Natural killer cell (primary cell): ENCODE data around the gene PHACTR3. TPM values are rescaled to one million over a fixed set of nuclear protein-coding genes. Genes with fewer than 3 reads are reported as not detected.

Source experiments
- ATAC-seq, 3 donors: fragments of 150-1000 bp in 2 of 3; fragments of 200-7000 bp in 1 of 3; cut with Tn5 transposase; 1 replicate in 1 of 3; 2 replicates in 2 of 3; pipeline ENCODE4 v1.10.0; 2021; ENCODE audit warnings: mild to moderate bottlenecking in 2 of 3, moderate library complexity in 2 of 3
- DNase-seq, 2 donors: peaks; one replicate each; pipeline versions ENCODE4 v3.0.0 to v3.0.0-alpha.2; 2013 to 2021; ENCODE audit warnings: mixed read lengths in 1 of 2
- H3K27ac ChIP-seq: one replicate; pipeline ENCODE4 v1.5.1; 2013; ENCODE audit warnings: mild to moderate bottlenecking, low read length
- H3K27me3 ChIP-seq: one replicate; pipeline ENCODE4 v1.6.1; 2013; ENCODE audit warnings: low read length; ENCODE audit not compliant: control insufficient read depth, insufficient read depth
- H3K36me3 ChIP-seq: one replicate; pipeline ENCODE4 v1.6.1; 2013; ENCODE audit warnings: low read length; ENCODE audit not compliant: control insufficient read depth, insufficient read depth
- H3K4me1 ChIP-seq: one replicate; pipeline ENCODE4 v1.6.1; 2013; ENCODE audit warnings: low read length; ENCODE audit not compliant: control insufficient read depth, insufficient read depth
- H3K4me3 ChIP-seq: one replicate; pipeline ENCODE4 v1.5.1; 2013; ENCODE audit warnings: low read length
- H3K9me3 ChIP-seq: one replicate; pipeline ENCODE4 v1.6.1; 2013; ENCODE audit warnings: low read length; ENCODE audit not compliant: control insufficient read depth, insufficient read depth
- H3K27ac Mint-ChIP-seq, 2 donors: one replicate each; pipeline ENCODE4 v1.8.0; 2022; ENCODE audit warnings: mild to moderate bottlenecking in 2 of 2, mixed read lengths in 2 of 2, moderate library complexity in 1 of 2
- H3K27me3 Mint-ChIP-seq, 2 donors: one replicate each; pipeline ENCODE4 v1.8.0; 2022; ENCODE audit warnings: low read depth in 2 of 2, mixed read lengths in 2 of 2
- H3K36me3 Mint-ChIP-seq: one replicate; pipeline ENCODE4 v1.8.0; 2022; ENCODE audit warnings: mixed read lengths
- H3K4me1 Mint-ChIP-seq, 2 donors: one replicate each; pipeline ENCODE4 v1.8.0; 2022; ENCODE audit warnings: mixed read lengths in 2 of 2
- H3K4me3 Mint-ChIP-seq: one replicate; pipeline ENCODE4 v1.8.0; 2022; ENCODE audit warnings: mild to moderate bottlenecking, moderate library complexity, mixed read lengths
- H3K9me3 Mint-ChIP-seq, 2 donors: one replicate each; pipeline ENCODE4 v1.8.0; 2022; ENCODE audit warnings: mixed read lengths in 2 of 2
- CTCF ChIP-seq: fragments of 200-600 bp; IDR thresholded peaks from one replicate; pipeline ENCODE4 v1.8.0; 2022; ENCODE audit warnings: antibody characterized with exemption
- WGBS: methylation state at CpG from one replicate; pipeline ENCODE4 v1.1.7; 2013; ENCODE audit warnings: missing lambda C conversion rate; ENCODE audit not compliant: insufficient coverage; 5-methylcytosine and 5-hydroxymethylcytosine counted together
- intact Hi-C: fragments of 100-400 bp; cut with micrococcal nuclease; formaldehyde crosslinking; loops from one replicate; pipeline ENCODE4 v1.14.2; 2022
- total RNA-seq, 4 donors: library from RNA; stranded (reverse); fragments of 120-200 nt in 1 of 4; gene quantifications; one replicate each; pipeline versions ENCODE4 v1.2.3 to v1.2.4, GENCODE V29; 2013 to 2022

Gene PHACTR3
- total RNA-seq, 3 donors from 2014 or later (not counting 1 experiment from before 2014, with no cell fraction given): not detected

DNA sequence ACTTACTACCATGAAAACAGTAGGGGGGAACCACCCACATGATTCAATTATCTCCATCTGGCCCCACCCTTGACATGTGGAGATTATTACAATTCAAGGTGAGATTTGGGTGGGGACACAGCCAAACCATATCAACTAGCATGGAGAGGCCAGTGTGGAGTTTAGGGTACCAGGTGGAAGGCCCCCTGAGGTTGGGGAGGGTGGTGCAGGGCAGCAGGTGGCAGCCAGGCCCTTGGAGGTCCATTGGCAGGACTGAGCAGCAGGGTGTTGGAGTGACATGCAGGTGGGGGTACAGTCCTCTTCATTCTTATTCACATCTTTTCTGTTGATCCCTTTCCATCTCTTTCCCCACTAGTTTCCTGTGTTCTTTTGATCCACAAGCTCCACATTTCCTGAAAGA, 42.9 kb downstream of the PHACTR3 start:
- no peak for DNase-seq
- no peak overlapping the region for H3K27ac ChIP-seq
- Mint-ChIP-seq H3K9me3 (no peaks in the 10 kb centered on the region), H3K36me3 (no peaks in the 10 kb centered on the region), H3K4me3 (no peak overlapping the region), H3K27ac (no peak overlapping the region), H3K27me3 (peaks cover 11 to 25% of the 10 kb centered on the region in 2 donors), H3K4me1 (no peaks in the 10 kb centered on the region)
- intact Hi-C loops: no loop called here
- no peak for TF ChIP-seq CTCF
- no peaks in the 10 kb centered on the region for H3K27me3 ChIP-seq
- ATAC-seq: no peak
- H3K4me1 ChIP-seq: no peaks in the 10 kb centered on the region
- H3K9me3 ChIP-seq: peaks cover 3% of the 10 kb centered on the region
- H3K4me3 ChIP-seq: no peak overlapping the region
- no peaks in the 10 kb centered on the region for H3K36me3 ChIP-seq

GRCh38 chr20:59648466-59649070, 44.2 kb downstream of the PHACTR3 start:
- ATAC-seq (no peak), DNase-seq (no peak)
- no peaks in the 10 kb centered on the region for H3K9me3 Mint-ChIP-seq
- Histone ChIP-seq H3K9me3 (peaks cover 3% of the 10 kb centered on the region), H3K4me3 (no peak overlapping the region), H3K27me3 (no peaks in the 10 kb centered on the region), H3K27ac (no peak overlapping the region), H3K4me1 (no peaks in the 10 kb centered on the region), H3K36me3 (no peaks in the 10 kb centered on the region)
- H3K36me3 Mint-ChIP-seq: no peaks in the 10 kb centered on the region
- H3K27ac Mint-ChIP-seq: no peak overlapping the region
- H3K4me3 Mint-ChIP-seq: no peak overlapping the region
- H3K4me1 Mint-ChIP-seq: no peaks in the 10 kb centered on the region
- peaks cover 11 to 20% of the 10 kb centered on the region in 2 donors for H3K27me3 Mint-ChIP-seq
- 86% methylated on average over 6 of the region's 7 CpGs for WGBS
- TF ChIP-seq CTCF: no peak
- intact Hi-C loops: no loop called here

GRCh38 chr20:59650418-59650817, 46.1 kb downstream of the PHACTR3 start:
- Mint-ChIP-seq H3K36me3 (no peaks in the 10 kb centered on the region), H3K9me3 (no peaks in the 10 kb centered on the region), H3K27me3 (peaks cover 11 to 19% of the 10 kb centered on the region in 2 donors), H3K27ac (no peak overlapping the region), H3K4me1 (no peaks in the 10 kb centered on the region), H3K4me3 (no peak overlapping the region)
- WGBS: 70% methylated on average over 5 of the region's 5 CpGs
- TF ChIP-seq CTCF: no peak
- no peak for ATAC-seq
- H3K27ac ChIP-seq: no peak overlapping the region
- DNase-seq: no peak
- no peaks in the 10 kb centered on the region for H3K27me3 ChIP-seq
- no peak overlapping the region for H3K4me3 ChIP-seq
- H3K36me3 ChIP-seq: no peaks in the 10 kb centered on the region
- intact Hi-C loops: no loop called here
- H3K9me3 ChIP-seq: peaks cover 3% of the 10 kb centered on the region
- H3K4me1 ChIP-seq: no peaks in the 10 kb centered on the region

GRCh38 chr20:59652381-59652780, 48.0 kb downstream of the PHACTR3 start:
- no peak overlapping the region for H3K27ac ChIP-seq
- H3K27ac Mint-ChIP-seq: no peak overlapping the region
- H3K27me3 ChIP-seq: no peaks in the 10 kb centered on the region
- no peak overlapping the region for H3K4me3 Mint-ChIP-seq
- intact Hi-C loops: no loop called here
- no peak overlapping the region for H3K4me3 ChIP-seq
- peaks cover 2 to 6% of the 10 kb centered on the region in 2 donors for H3K9me3 Mint-ChIP-seq
- ATAC-seq (no peak), DNase-seq (no peak)
- H3K9me3 ChIP-seq: no peaks in the 10 kb centered on the region
- no peaks in the 10 kb centered on the region for H3K36me3 ChIP-seq
- no peaks in the 10 kb centered on the region for H3K4me1 ChIP-seq
- 79% methylated on average over 2 of the region's 2 CpGs for WGBS
- TF ChIP-seq CTCF: no peak
- peaks cover 6 to 19% of the 10 kb centered on the region in 2 donors for H3K27me3 Mint-ChIP-seq
- H3K36me3 Mint-ChIP-seq: peaks cover 15% of the 10 kb centered on the region
- H3K4me1 Mint-ChIP-seq: no peaks in the 10 kb centered on the region
